ENCODE measurements around the gene PRR18.

- TF ChIP-seq CTCF (IDR thresholded peaks at IDR 0.05; ENCODE audit: insufficient read depth, low read depth, low read length) (no peak), EZH2 (IDR thresholded peaks at IDR 0.05; ENCODE audit: insufficient read depth, low read length) (no peak)
Observed at GRCh38 chr6:166269301-166270039, 38.7 kb downstream of the PRR18 start.

All from astrocyte (in vitro differentiated cells and primary cell).